HepG2 (cell line): Measurements from ENCODE around the gene CNNM3. TPM values are rescaled to one million over a fixed set of nuclear protein-coding genes. Genes with fewer than 3 reads are reported as not detected.

Experiments used
- ATF1 ChIP-seq: IDR thresholded peaks from 2 replicates; pipeline ENCODE4 v1.6.1; 2016; ENCODE audit warnings: mild to moderate bottlenecking, control low read depth
- ATF7-NPFF ChIP-seq: sonication (generic); formaldehyde crosslinking; IDR thresholded peaks from 2 replicates; pipeline ENCODE4 v1.8.1; 2023; ENCODE audit warnings: mild to moderate bottlenecking, low read depth, missing genetic modification reagents, moderate library complexity
- EHMT2 ChIP-seq: fragments of 200-600 bp; sonication (generic); IDR thresholded peaks from 2 replicates; pipeline ENCODE4 v1.7.0; 2017; ENCODE audit warnings: antibody characterized with exemption, low read depth, low read length, borderline replicate concordance
- ELF4 ChIP-seq: sonication (generic); formaldehyde crosslinking; IDR thresholded peaks from 2 replicates; pipeline ENCODE4 v1.5.0; 2020; ENCODE audit warnings: missing genetic modification reagents, mild to moderate bottlenecking, moderate library complexity, borderline replicate concordance
- GATAD2A ChIP-seq: IDR thresholded peaks from 2 replicates; pipeline ENCODE4 v1.6.1; 2016
- IKZF1 ChIP-seq: fragments of 450-650 bp; IDR thresholded peaks from 2 replicates; pipeline ENCODE4 v1.7.1; 2016
- NFYC ChIP-seq: IDR thresholded peaks from 2 replicates; pipeline ENCODE4 v1.6.1; 2016; ENCODE audit warnings: missing genetic modification reagents, missing compliant biosample characterization
- NONO ChIP-seq, 2 experiments: fragments of 450-650 bp in 1 of 2; sonication (generic) in 1 of 2; formaldehyde crosslinking in 1 of 2; IDR thresholded peaks in 1 of 2; conservative IDR thresholded peaks in 1 of 2; 2 replicates each; pipeline versions ENCODE4 v1.6.1 to v1.8.0; 2017 to 2022; ENCODE audit warnings: mild to moderate bottlenecking in 1 of 2, missing genetic modification reagents in 1 of 2, moderate library complexity in 1 of 2
- PRPF4 ChIP-seq: fragments of 200-400 bp; formaldehyde crosslinking; IDR thresholded peaks from 2 replicates; pipeline ENCODE4 v1.6.1; 2016; ENCODE audit warnings: low read length, low read depth; ENCODE audit not compliant: poor library complexity, severe bottlenecking
- RAD51 ChIP-seq: fragments of 450-650 bp; IDR thresholded peaks from 2 replicates; pipeline ENCODE4 v1.6.1; 2016; ENCODE audit warnings: borderline replicate concordance
- SMAD3 ChIP-seq: sonication (generic); formaldehyde crosslinking; IDR thresholded peaks from 2 replicates; pipeline ENCODE4 v1.4.0; 2020; ENCODE audit warnings: missing genetic modification reagents
- TBX3 ChIP-seq: fragments of 450-650 bp; IDR thresholded peaks from 2 replicates; pipeline ENCODE4 v1.6.1; 2017; ENCODE audit warnings: antibody characterized with exemption, mild to moderate bottlenecking, inconsistent platforms, borderline replicate concordance
- TOE1 ChIP-seq: sonication (generic); formaldehyde crosslinking; IDR thresholded peaks from 2 replicates; pipeline ENCODE4 v1.4.0; 2020; ENCODE audit warnings: mild to moderate bottlenecking, missing genetic modification reagents
- ZEB1 ChIP-seq: IDR thresholded peaks from 2 replicates; pipeline ENCODE4 v1.6.1; 2012; ENCODE audit warnings: mild to moderate bottlenecking, low read depth, inconsistent platforms; ENCODE audit not compliant: insufficient replicate concordance
- ZNF12 ChIP-seq: sonication (generic); formaldehyde crosslinking; IDR thresholded peaks from 2 replicates; pipeline ENCODE4 v1.5.0; 2020; ENCODE audit warnings: missing genetic modification reagents
- ZNF17 ChIP-seq: sonication (generic); formaldehyde crosslinking; IDR thresholded peaks from 2 replicates; pipeline ENCODE4 v1.5.0; 2020; ENCODE audit warnings: mild to moderate bottlenecking, missing genetic modification reagents
- ZNF615 ChIP-seq: sonication (generic); formaldehyde crosslinking; IDR thresholded peaks from 2 replicates; pipeline ENCODE4 v1.5.0; 2020; ENCODE audit warnings: mild to moderate bottlenecking, missing genetic modification reagents, borderline replicate concordance
- ZNF737 ChIP-seq: sonication (generic); formaldehyde crosslinking; IDR thresholded peaks from 2 replicates; pipeline ENCODE4 v1.5.0; 2020; ENCODE audit warnings: missing genetic modification reagents, mild to moderate bottlenecking, borderline replicate concordance
- ZNF777 ChIP-seq: sonication (generic); formaldehyde crosslinking; IDR thresholded peaks from 2 replicates; pipeline ENCODE4 v1.4.0; 2020; ENCODE audit warnings: missing genetic modification reagents
- polyA plus RNA-seq, 8 experiments: library from polyadenylated mRNA; depleted of rRNA in 3 of 8; stranded (reverse) in 7 of 8; unstranded in 1 of 8; fragments of >200 nt; fragmentation: Illumina TruSeq in 4 of 8; extraction: Trizol in 4 of 8; gene quantifications; 2 replicates each; pipeline versions ENCODE4 v1.2.1 to v1.2.3, GENCODE V29; 2011 to 2016; ENCODE audit warnings: low read depth in 4 of 8, missing spikeins in 1 of 8, mixed read lengths in 1 of 8; ENCODE audit not compliant: insufficient read depth in 1 of 8
- total RNA-seq, 5 experiments: library from RNA; depleted of rRNA; stranded (reverse); fragments of >200 nt; fragmentation: Illumina TruSeq; extraction: Trizol; gene quantifications; 2 replicates each; pipeline ENCODE4 v1.2.3, GENCODE V29; 2016; ENCODE audit warnings: low read depth in 1 of 5
- TF ChIP-seq, protein P1 (sequence below): sonication (generic); formaldehyde crosslinking; conservative IDR thresholded peaks from 2 replicates; pipeline ENCODE4 v1.4.0; 2020; ENCODE audit warnings: missing genetic modification reagents
- TF ChIP-seq, protein P2 (sequence below): sonication (generic); formaldehyde crosslinking; IDR thresholded peaks from 2 replicates; pipeline ENCODE4 v1.4.0; 2020; ENCODE audit warnings: missing genetic modification reagents
- TF ChIP-seq, protein P3 (sequence below): sonication (generic); formaldehyde crosslinking; IDR thresholded peaks from 2 replicates; pipeline ENCODE4 v1.4.0; 2020; ENCODE audit warnings: mild to moderate bottlenecking, missing genetic modification reagents
- TF ChIP-seq, protein P4 (sequence below): sonication (generic); formaldehyde crosslinking; IDR thresholded peaks from 2 replicates; pipeline ENCODE4 v1.5.0; 2020; ENCODE audit warnings: missing genetic modification reagents
- TF ChIP-seq, protein P5 (sequence below): sonication (generic); formaldehyde crosslinking; IDR thresholded peaks from 2 replicates; pipeline ENCODE4 v1.8.0; 2023; ENCODE audit warnings: mild to moderate bottlenecking, missing genetic modification reagents

CNNM3 gene
- total and polyA plus RNA-seq, 2 of the 13 experiments (the other 11 are each of a cell fraction or from before 2014, with no cell fraction given): 21.2 to 27.9 TPM

DNA sequence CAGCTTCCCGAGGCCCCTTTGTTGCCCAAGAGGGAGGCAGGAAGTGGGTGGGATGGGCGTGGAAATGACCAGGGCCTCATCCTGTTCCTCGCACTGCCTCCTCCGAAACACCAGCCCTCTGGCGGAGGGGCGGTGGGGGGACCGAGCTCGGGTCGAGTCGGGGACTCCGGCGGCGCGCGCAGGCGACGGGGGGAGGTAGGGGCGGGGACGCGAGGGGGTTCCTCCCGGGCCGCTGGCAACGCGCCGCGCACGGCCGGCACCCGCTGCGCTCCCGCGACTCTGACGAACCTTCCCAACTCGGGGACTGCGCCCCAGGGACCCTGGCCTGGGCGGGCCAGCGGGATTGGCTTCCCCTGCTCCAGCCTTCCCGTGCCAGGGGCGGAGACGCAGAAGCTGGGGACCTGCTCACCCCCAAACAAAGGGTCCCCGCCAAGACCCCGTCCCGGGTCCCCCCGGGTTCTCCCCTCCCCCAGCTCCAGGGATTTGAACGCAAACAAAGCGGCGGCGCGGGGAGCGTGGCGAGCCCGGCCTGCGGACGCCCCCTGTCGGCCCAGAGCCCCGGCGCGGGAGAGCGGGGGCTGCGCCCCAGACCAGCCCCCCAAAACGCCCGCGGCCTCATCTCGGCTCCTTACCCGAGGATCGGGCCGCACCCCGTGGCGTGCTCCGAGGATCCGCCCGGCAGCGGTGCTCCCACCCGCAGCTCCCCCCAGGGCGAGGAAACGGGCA lies 52.6 kb downstream of the CNNM3 start (continued):
- TF ChIP-seq, protein P1, sequence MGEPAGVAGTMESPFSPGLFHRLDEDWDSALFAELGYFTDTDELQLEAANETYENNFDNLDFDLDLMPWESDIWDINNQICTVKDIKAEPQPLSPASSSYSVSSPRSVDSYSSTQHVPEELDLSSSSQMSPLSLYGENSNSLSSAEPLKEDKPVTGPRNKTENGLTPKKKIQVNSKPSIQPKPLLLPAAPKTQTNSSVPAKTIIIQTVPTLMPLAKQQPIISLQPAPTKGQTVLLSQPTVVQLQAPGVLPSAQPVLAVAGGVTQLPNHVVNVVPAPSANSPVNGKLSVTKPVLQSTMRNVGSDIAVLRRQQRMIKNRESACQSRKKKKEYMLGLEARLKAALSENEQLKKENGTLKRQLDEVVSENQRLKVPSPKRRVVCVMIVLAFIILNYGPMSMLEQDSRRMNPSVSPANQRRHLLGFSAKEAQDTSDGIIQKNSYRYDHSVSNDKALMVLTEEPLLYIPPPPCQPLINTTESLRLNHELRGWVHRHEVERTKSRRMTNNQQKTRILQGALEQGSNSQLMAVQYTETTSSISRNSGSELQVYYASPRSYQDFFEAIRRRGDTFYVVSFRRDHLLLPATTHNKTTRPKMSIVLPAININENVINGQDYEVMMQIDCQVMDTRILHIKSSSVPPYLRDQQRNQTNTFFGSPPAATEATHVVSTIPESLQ: no peak
- TF ChIP-seq IKZF1 (no peak), PRPF4 (peak; percentile 18), ATF7-NPFF (peak; percentile 81), ATF1 (CRISPR knock-in tag) (no peak), NFYC (CRISPR knock-in tag) (peak; percentile 36; the same call in 1 of the 2 replicates), GATAD2A (CRISPR knock-in tag) (peak; percentile 79), ZNF615 (CRISPR knock-in tag) (no peak), ZNF737 (CRISPR knock-in tag) (no peak), ZNF17 (CRISPR knock-in tag) (no peak), ZNF777 (CRISPR knock-in tag) (0 out of 2 replicates have a peak, but pooled peaks have one; percentile 17), RAD51 (no peak), TBX3 (no peak), TOE1 (CRISPR knock-in tag) (peak; percentile 64; the same call in 1 of the 2 replicates), SMAD3 (CRISPR knock-in tag) (peak; percentile 48; the same call in 1 of the 2 replicates), ZNF12 (CRISPR knock-in tag) (peak; percentile 75; the same call in 1 of the 2 replicates), ELF4 (CRISPR knock-in tag) (peak; percentile 51; the same call in 1 of the 2 replicates), ZEB1 (no peak), NONO (IDR thresholded peaks at IDR 0.05) (no peak), NONO (CRISPR knock-in tag; conservative IDR thresholded peaks at IDR 0.05) (peak; percentile 54), EHMT2 (no peak)
- TF ChIP-seq, protein P2, sequence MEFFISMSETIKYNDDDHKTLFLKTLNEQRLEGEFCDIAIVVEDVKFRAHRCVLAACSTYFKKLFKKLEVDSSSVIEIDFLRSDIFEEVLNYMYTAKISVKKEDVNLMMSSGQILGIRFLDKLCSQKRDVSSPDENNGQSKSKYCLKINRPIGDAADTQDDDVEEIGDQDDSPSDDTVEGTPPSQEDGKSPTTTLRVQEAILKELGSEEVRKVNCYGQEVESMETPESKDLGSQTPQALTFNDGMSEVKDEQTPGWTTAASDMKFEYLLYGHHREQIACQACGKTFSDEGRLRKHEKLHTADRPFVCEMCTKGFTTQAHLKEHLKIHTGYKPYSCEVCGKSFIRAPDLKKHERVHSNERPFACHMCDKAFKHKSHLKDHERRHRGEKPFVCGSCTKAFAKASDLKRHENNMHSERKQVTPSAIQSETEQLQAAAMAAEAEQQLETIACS (CRISPR knock-in tag): peak; percentile 51; the same call in 1 of the 2 replicates
- TF ChIP-seq, protein P3, sequence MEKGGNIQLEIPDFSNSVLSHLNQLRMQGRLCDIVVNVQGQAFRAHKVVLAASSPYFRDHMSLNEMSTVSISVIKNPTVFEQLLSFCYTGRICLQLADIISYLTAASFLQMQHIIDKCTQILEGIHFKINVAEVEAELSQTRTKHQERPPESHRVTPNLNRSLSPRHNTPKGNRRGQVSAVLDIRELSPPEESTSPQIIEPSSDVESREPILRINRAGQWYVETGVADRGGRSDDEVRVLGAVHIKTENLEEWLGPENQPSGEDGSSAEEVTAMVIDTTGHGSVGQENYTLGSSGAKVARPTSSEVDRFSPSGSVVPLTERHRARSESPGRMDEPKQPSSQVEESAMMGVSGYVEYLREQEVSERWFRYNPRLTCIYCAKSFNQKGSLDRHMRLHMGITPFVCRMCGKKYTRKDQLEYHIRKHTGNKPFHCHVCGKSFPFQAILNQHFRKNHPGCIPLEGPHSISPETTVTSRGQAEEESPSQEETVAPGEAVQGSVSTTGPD (CRISPR knock-in tag): no peak
- TF ChIP-seq, protein P4, sequence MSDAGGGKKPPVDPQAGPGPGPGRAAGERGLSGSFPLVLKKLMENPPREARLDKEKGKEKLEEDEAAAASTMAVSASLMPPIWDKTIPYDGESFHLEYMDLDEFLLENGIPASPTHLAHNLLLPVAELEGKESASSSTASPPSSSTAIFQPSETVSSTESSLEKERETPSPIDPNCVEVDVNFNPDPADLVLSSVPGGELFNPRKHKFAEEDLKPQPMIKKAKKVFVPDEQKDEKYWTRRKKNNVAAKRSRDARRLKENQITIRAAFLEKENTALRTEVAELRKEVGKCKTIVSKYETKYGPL (CRISPR knock-in tag): peak; percentile 15; the same call in 1 of the 2 replicates
- TF ChIP-seq, protein P5, sequence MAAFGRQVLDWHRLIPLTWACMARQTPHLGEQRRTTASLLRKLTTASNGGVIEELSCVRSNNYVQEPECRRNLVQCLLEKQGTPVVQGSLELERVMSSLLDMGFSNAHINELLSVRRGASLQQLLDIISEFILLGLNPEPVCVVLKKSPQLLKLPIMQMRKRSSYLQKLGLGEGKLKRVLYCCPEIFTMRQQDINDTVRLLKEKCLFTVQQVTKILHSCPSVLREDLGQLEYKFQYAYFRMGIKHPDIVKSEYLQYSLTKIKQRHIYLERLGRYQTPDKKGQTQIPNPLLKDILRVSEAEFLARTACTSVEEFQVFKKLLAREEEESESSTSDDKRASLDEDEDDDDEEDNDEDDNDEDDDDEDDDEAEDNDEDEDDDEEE (CRISPR knock-in tag): 0 out of 2 replicates have a peak, but pooled peaks have one; percentile 45
